Measurements from ENCODE around the gene CASP8. TPM values are rescaled to one million over a fixed set of nuclear protein-coding genes. Genes with fewer than 3 reads are reported as not detected.
"Not testable (repeated sequence)": the region's sequence is repeated elsewhere in the genome, so short reads cannot be mapped to it uniquely, and the experiment has no call there.

The CASP8 gene
- total RNA-seq, 1 experiment from 2014 or later, result 25.6 TPM

- not testable (repeated sequence) for DNase-seq (ENCODE audit: low read depth)
Measured at GRCh38 chr2:201239167-201239935, 21.0 kb upstream of the CASP8 start.

- no peak for DNase-seq (ENCODE audit: low read depth)
Measured at GRCh38 chr2:201242571-201243277, 17.6 kb upstream of the CASP8 start.

- no peak for DNase-seq (ENCODE audit: low read depth)
Measured at GRCh38 chr2:201244829-201245228, 15.5 kb upstream of the CASP8 start.

- DNase-seq (ENCODE audit: low read depth), result no peak
Measured at GRCh38 chr2:201246280-201246679, 14.1 kb upstream of the CASP8 start.

- no peak for DNase-seq (ENCODE audit: low read depth)
Measured at GRCh38 chr2:201248288-201248844, 12.0 kb upstream of the CASP8 start.

- no peak for DNase-seq (ENCODE audit: low read depth)
Measured at GRCh38 chr2:201249889-201250288, 10.4 kb upstream of the CASP8 start.

- DNase-seq (ENCODE audit: low read depth), result no peak
Measured at GRCh38 chr2:201250741-201251140, 9.6 kb upstream of the CASP8 start.

GRCh38 chr2:201254081-201254730 is 6.1 kb upstream of the CASP8 start:
- no peak for DNase-seq (ENCODE audit: low read depth)

GRCh38 chr2:201255408-201256033 is 4.8 kb upstream of the CASP8 start:
- DNase-seq (ENCODE audit: low read depth), result no peak

- no peak for DNase-seq (ENCODE audit: low read depth)
Measured at GRCh38 chr2:201256082-201256481, 4.3 kb upstream of the CASP8 start.

- DNase-seq (ENCODE audit: low read depth), result no peak
Measured at GRCh38 chr2:201257381-201257955, 2.9 kb upstream of the CASP8 start.

GRCh38 chr2:201257956-201258665 is 2.2 kb upstream of the CASP8 start:
- DNase-seq (ENCODE audit: low read depth), result peak; percentile 97

GRCh38 chr2:201258666-201259615 is 1.4 kb upstream of the CASP8 start:
- DNase-seq (ENCODE audit: low read depth), result no peak

GRCh38 chr2:201261471-201261870 is 1.1 kb downstream of the CASP8 start:
- no peak for DNase-seq (ENCODE audit: low read depth)

- no peak for DNase-seq (ENCODE audit: low read depth)
Measured at GRCh38 chr2:201261906-201262305, 1.6 kb downstream of the CASP8 start.

GRCh38 chr2:201262718-201263117 is 2.4 kb downstream of the CASP8 start:
- DNase-seq (ENCODE audit: low read depth), result no peak

- DNase-seq (ENCODE audit: low read depth), result no peak
Measured at GRCh38 chr2:201263779-201264178, 3.4 kb downstream of the CASP8 start.

GRCh38 chr2:201264472-201265173 is 4.3 kb downstream of the CASP8 start:
- no peak for DNase-seq (ENCODE audit: low read depth)

- DNase-seq (ENCODE audit: low read depth), result no peak
Measured at GRCh38 chr2:201266629-201267028, 6.3 kb downstream of the CASP8 start.
